Measurements from ENCODE around the gene MRPL54. TPM values are rescaled to one million over a fixed set of nuclear protein-coding genes. Genes with fewer than 3 reads are reported as not detected.
"Not testable (repeated sequence)": the region's sequence is repeated elsewhere in the genome, so short reads cannot be mapped to it uniquely, and the experiment has no call there.

The MRPL54 gene
- total RNA-seq, 1 donor from 2014 or later, result 33.0 TPM

DNA sequence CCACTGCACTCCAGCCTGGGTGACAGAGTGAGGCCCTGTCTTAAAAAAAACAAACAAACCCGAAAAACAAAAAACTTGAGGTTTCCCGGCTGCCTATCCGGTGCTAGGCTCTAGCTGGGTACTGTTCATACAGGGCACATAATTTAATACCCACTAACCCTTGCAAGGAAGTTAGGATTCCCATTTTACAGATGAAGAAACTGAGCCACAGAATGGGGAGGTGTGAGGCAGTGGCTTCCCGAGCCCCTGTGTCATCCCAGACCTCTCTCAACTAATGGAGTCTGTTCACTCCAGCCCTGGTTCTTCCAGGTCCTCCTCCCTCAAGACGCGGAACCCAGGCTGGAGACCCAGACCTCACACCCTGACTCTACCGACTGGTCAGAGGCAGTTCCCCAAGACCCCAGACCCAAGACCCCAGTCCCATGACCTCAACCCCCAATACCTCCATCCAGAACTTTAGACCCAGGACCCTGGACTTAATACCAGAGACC lies 1.6 kb upstream of the MRPL54 start:
- TF ChIP-seq, protein P1, sequence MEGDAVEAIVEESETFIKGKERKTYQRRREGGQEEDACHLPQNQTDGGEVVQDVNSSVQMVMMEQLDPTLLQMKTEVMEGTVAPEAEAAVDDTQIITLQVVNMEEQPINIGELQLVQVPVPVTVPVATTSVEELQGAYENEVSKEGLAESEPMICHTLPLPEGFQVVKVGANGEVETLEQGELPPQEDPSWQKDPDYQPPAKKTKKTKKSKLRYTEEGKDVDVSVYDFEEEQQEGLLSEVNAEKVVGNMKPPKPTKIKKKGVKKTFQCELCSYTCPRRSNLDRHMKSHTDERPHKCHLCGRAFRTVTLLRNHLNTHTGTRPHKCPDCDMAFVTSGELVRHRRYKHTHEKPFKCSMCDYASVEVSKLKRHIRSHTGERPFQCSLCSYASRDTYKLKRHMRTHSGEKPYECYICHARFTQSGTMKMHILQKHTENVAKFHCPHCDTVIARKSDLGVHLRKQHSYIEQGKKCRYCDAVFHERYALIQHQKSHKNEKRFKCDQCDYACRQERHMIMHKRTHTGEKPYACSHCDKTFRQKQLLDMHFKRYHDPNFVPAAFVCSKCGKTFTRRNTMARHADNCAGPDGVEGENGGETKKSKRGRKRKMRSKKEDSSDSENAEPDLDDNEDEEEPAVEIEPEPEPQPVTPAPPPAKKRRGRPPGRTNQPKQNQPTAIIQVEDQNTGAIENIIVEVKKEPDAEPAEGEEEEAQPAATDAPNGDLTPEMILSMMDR (IDR thresholded peaks at IDR 0.05; ENCODE audit: partially characterized antibody, unreplicated experiment), result no peak
- H3K4me1 Mint-ChIP-seq (ENCODE audit: low read depth, unreplicated experiment), result no peaks in the 10 kb centered on the region
- peak overlapping the region; percentile 88 for H3K27ac Mint-ChIP-seq (ENCODE audit: unreplicated experiment)
- peaks cover 9% of the 10 kb centered on the region for H3K27me3 Mint-ChIP-seq (ENCODE audit: unreplicated experiment)
- H3K36me3 Mint-ChIP-seq (ENCODE audit: unreplicated experiment), result no peaks in the 10 kb centered on the region
- peaks cover 15% of the 10 kb centered on the region for H3K9me3 Mint-ChIP-seq (ENCODE audit: unreplicated experiment)
- no peak for DNase-seq
- peak overlapping the region; percentile 99 for H3K4me3 Mint-ChIP-seq (ENCODE audit: unreplicated experiment)

DNA sequence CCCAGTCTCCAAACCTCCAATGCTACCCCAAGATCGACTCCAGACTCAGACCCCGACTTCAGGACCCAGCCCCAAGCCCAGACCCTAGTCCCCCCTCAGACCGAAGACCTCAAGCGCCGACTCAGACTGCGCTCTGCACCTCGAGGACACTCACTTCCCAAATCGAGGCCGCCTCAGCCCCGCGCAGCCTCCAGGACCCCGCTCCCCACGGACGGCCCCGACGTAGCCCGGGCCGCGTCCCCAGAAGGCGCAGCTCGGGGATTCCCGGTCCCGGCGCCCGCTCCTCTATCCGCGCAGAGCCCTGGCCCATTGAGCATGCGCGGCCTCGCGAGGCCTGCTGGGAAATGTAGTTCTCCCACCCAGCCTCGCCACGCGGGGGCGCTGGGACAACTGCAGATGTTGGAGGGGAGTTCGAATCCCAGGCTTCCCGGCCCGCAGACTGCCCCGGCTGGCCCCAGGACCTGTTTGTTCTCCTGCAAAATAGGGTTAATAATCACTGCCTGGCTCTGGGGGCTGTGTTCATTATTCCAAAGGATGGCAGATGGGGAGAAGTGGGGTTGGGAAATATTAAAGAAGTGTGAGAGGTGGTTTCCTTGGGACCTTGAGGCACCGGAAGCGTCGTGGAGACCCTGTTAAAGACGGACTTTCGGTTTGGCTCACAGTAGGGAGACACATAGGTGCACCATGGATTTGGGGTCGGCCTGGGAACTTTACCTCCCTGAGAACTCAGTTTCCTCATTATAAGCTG lies 926 bp upstream of the MRPL54 start, which contains the start of gene APBA3:
APBA3 (minus strand) TSS at position 311 of the 748 bp plus-strand sequence. CDS start 1,428 bp downstream, outside the sequence.
- Mint-ChIP-seq H3K36me3 (ENCODE audit: unreplicated experiment) (no peaks in the 10 kb centered on the region), H3K27ac (ENCODE audit: unreplicated experiment) (peak within 1 kb of the TSS; percentile 98), H3K9me3 (ENCODE audit: unreplicated experiment) (peaks cover 15% of the 10 kb centered on the region), H3K27me3 (ENCODE audit: unreplicated experiment) (peaks cover 9% of the 10 kb centered on the region), H3K4me1 (ENCODE audit: low read depth, unreplicated experiment) (no peaks in the 10 kb centered on the region), H3K4me3 (ENCODE audit: unreplicated experiment) (peak within 1 kb of the TSS; percentile 99)
- DNase-seq, result peak; percentile 95
- TF ChIP-seq, protein P1 (IDR thresholded peaks at IDR 0.05; ENCODE audit: partially characterized antibody, unreplicated experiment), result peak; percentile 88

DNA sequence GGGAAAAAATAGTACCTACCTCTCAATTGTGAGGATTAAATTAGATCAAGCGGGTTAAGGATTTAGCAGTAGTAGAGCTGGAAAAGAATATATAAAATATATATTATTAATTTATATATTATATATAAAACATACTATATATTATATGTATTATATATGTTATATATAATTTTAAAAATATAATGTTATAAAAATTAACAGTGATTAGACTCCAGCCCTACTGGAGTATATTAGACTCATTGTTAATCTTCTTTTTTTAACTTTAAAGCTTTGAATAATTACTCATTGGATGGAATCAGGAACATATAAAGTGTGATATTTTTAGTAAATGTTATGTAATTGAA lies 380 bp upstream of the MRPL54 start:
- peaks cover 9% of the 10 kb centered on the region for H3K27me3 Mint-ChIP-seq (ENCODE audit: unreplicated experiment)
- TF ChIP-seq, protein P1 (IDR thresholded peaks at IDR 0.05; ENCODE audit: partially characterized antibody, unreplicated experiment), result no peak
- peaks cover 15% of the 10 kb centered on the region for H3K9me3 Mint-ChIP-seq (ENCODE audit: unreplicated experiment)
- H3K27ac Mint-ChIP-seq (ENCODE audit: unreplicated experiment), result peak overlapping the region; percentile 88
- DNase-seq, result no peak
- peak overlapping the region; percentile 99 for H3K4me3 Mint-ChIP-seq (ENCODE audit: unreplicated experiment)
- no peaks in the 10 kb centered on the region for H3K36me3 Mint-ChIP-seq (ENCODE audit: unreplicated experiment)
- no peaks in the 10 kb centered on the region for H3K4me1 Mint-ChIP-seq (ENCODE audit: low read depth, unreplicated experiment)

DNA sequence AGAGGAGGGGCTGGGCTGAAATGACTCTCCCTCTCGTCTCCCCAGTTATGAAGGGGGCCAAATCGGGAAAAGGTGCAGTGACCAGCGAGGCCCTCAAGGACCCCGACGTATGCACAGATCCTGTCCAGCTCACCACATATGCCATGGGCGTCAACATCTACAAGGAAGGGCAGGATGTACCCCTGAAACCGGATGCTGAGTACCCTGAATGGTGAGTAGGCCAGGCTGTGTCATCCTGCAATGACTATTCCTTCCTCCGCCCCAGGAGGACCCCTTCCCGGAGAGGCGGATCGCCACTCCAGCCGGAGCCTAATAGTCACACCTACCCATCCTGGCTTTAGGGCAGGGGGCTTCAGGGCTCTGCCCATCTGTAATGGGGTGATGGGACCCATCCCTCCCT lies 2.6 kb downstream of the MRPL54 start:
- no peaks in the 10 kb centered on the region for H3K36me3 Mint-ChIP-seq (ENCODE audit: unreplicated experiment)
- H3K4me1 Mint-ChIP-seq (ENCODE audit: low read depth, unreplicated experiment), result no peaks in the 10 kb centered on the region
- no peak for DNase-seq
- no peak overlapping the region for H3K4me3 Mint-ChIP-seq (ENCODE audit: unreplicated experiment)
- TF ChIP-seq, protein P1 (IDR thresholded peaks at IDR 0.05; ENCODE audit: partially characterized antibody, unreplicated experiment), result no peak
- no peak overlapping the region for H3K27ac Mint-ChIP-seq (ENCODE audit: unreplicated experiment)
- H3K9me3 Mint-ChIP-seq (ENCODE audit: unreplicated experiment), result peaks cover 15% of the 10 kb centered on the region
- peaks cover 9% of the 10 kb centered on the region for H3K27me3 Mint-ChIP-seq (ENCODE audit: unreplicated experiment)

DNA sequence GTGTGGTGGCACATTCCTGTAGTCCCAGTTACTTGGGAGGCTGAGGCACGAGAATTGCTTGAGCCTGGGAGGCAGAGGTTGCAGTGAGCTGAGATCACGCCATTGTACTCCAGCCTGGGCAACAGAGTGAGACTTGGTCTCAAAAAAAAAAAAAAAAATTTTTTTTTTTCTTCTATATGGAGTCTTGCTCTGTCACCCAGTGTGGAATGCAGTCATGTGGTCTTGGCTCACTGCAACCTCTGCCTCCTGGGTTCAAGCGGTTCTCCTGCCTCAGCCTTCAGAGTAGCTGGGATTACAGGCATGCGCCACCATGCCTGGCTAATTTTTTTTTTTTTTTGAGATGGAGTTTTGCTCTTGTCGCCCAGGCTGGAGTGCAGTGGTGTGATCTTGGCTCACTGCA lies 3.3 kb downstream of the MRPL54 start:
- not testable (repeated sequence) for H3K36me3 Mint-ChIP-seq (ENCODE audit: unreplicated experiment); DNase-seq

More for the DNA sequence above, 3.3 kb downstream of the MRPL54 start:
- not testable (repeated sequence) for H3K27me3 Mint-ChIP-seq (ENCODE audit: unreplicated experiment); H3K27ac Mint-ChIP-seq (ENCODE audit: unreplicated experiment); H3K4me3 Mint-ChIP-seq (ENCODE audit: unreplicated experiment); H3K4me1 Mint-ChIP-seq (ENCODE audit: low read depth, unreplicated experiment)
- peaks cover 15% of the 10 kb centered on the region for H3K9me3 Mint-ChIP-seq (ENCODE audit: unreplicated experiment)

All from glutamatergic neuron (in vitro differentiated cells).